ENCODE data around the gene DENND1A. TPM values are rescaled to one million over a fixed set of nuclear protein-coding genes. Genes with fewer than 3 reads are reported as not detected.

Gene DENND1A
- total RNA-seq, 2 experiments from 2014 or later: 21.9 to 23.3 TPM

GRCh38 chr9:123411636-123412035 lies 518.3 kb downstream of the DENND1A start:
- TF ChIP-seq CTCF (IDR thresholded peaks at IDR 0.05): no peak
- H3K9me3 Mint-ChIP-seq: no peaks in the 10 kb centered on the region
- no peak for DNase-seq
- H3K36me3 Mint-ChIP-seq (ENCODE audit: low read depth): no peaks in the 10 kb centered on the region
- no peak for ATAC-seq
- POLR2A ChIA-PET: no interaction called here
- intact Hi-C loops (cut with micrococcal nuclease): no loop called here
- CTCF ChIA-PET: interaction anchor here (1.0 kb wide), 1 partner anchor 26 kb away, joined by 3 read pairs; no protein-coding TSS in a partner anchor
- peaks cover 2% of the 10 kb centered on the region for H3K4me1 Mint-ChIP-seq (ENCODE audit: low read depth)
- no peaks in the 10 kb centered on the region for H3K27me3 Mint-ChIP-seq
- no peak overlapping the region for H3K4me3 Mint-ChIP-seq
- no peak overlapping the region for H3K27ac Mint-ChIP-seq

GRCh38 chr9:123411191-123411590 lies 518.7 kb downstream of the DENND1A start:
- POLR2A ChIA-PET: no interaction called here
- Mint-ChIP-seq H3K9me3 (no peaks in the 10 kb centered on the region), H3K27me3 (no peaks in the 10 kb centered on the region), H3K4me1 (ENCODE audit: low read depth) (peaks cover 5% of the 10 kb centered on the region), H3K27ac (no peak overlapping the region), H3K4me3 (no peak overlapping the region), H3K36me3 (ENCODE audit: low read depth) (no peaks in the 10 kb centered on the region)
- CTCF ChIA-PET: interaction anchor here (1.0 kb wide), 1 partner anchor 25 kb away, joined by 3 read pairs; no protein-coding TSS in a partner anchor
- ATAC-seq (no peak), DNase-seq (no peak)
- TF ChIP-seq CTCF (IDR thresholded peaks at IDR 0.05): no peak
- intact Hi-C loops (cut with micrococcal nuclease): no loop called here

- no peak overlapping the region for H3K4me3 Mint-ChIP-seq
- H3K36me3 Mint-ChIP-seq (ENCODE audit: low read depth): no peaks in the 10 kb centered on the region
- H3K9me3 Mint-ChIP-seq: no peaks in the 10 kb centered on the region
- DNase-seq: no peak
- no peak for ATAC-seq
- H3K27me3 Mint-ChIP-seq: no peaks in the 10 kb centered on the region
- intact Hi-C loops (cut with micrococcal nuclease): no loop called here
- no peak overlapping the region for H3K27ac Mint-ChIP-seq
- POLR2A ChIA-PET: no interaction called here
- CTCF ChIA-PET: interaction anchor here (1.0 kb wide), 1 partner anchor 25 kb away, joined by 3 read pairs; no protein-coding TSS in a partner anchor
- TF ChIP-seq CTCF (IDR thresholded peaks at IDR 0.05): no peak
- peaks cover 8% of the 10 kb centered on the region for H3K4me1 Mint-ChIP-seq (ENCODE audit: low read depth)
Observed at GRCh38 chr9:123410281-123410910, 519.5 kb downstream of the DENND1A start.

DNA sequence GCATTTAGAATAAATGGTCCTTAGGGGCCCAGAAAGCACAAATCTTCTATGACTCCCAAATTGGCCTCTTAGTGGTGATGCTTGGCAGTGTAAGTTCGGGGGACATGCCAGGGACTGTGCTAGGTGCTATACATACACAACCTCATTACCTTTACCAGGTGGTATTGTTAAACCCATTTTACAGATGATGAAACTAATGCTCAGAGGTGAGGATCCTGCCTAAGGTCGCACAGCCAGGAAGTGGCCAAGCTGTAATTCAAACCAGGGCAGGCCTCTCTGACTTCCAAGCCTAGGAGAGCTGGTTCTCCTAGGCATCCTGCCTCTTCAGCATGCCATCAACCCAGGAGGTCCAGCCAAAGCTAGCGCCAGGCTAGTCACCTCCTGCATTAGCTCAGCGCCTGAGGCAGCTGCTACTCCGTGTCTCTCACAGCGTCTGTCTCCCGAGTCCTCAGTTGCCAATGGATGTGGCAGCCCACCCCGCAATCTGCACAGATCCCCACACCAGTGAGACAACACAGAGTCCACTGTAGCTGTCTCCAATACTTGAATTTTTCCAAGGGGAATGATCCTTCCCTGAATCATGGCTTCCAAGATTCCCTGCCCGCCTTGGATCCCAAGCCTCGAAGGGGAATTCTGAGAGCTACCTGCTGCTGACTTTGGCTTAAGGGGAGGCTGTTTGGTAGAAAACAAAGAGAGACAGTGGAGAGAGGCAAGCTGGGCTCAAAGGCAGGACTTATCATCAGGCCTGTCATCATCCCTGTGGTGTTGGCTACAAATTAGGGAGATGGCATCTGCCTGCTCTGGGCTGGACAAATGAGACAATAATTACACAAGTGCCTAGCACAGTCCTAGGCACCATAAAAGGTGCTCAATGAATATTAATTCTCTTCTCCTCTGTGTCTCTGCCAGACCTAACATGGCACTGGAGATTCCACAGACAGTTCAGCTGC lies 521.3 kb downstream of the DENND1A start:
- ATAC-seq (no peak), DNase-seq (no peak)
- Mint-ChIP-seq H3K36me3 (ENCODE audit: low read depth) (no peaks in the 10 kb centered on the region), H3K9me3 (no peaks in the 10 kb centered on the region), H3K4me3 (no peak overlapping the region), H3K27ac (no peak overlapping the region), H3K27me3 (no peaks in the 10 kb centered on the region), H3K4me1 (ENCODE audit: low read depth) (peaks cover 8% of the 10 kb centered on the region)
- ChIA-PET CTCF (interaction anchor here (1.2 to 1.7 kb wide), 3 partner anchors 8 to 109 kb away, joined by 3 to 5 read pairs (median 3); no protein-coding TSS in a partner anchor), POLR2A (no interaction called here)
- no peak for TF ChIP-seq CTCF (IDR thresholded peaks at IDR 0.05)
- intact Hi-C loops (cut with micrococcal nuclease): loop anchor here (10.0 kb wide), 1 partner anchor 116 kb away; no protein-coding TSS in a partner anchor

All from activated CD8-positive, alpha-beta T cell treated with anti-CD3 and anti-CD28 coated beads for 36 hours (primary cell).